ENCODE results near the gene MED4.

- no peak for TF ChIP-seq CTCF (IDR thresholded peaks at IDR 0.05 in 8 of 11, conservative IDR thresholded peaks at IDR 0.05 in 3 of 11)
- no peak for TF ChIP-seq POLR2AphosphoS5 (IDR thresholded peaks at IDR 0.05)
Measured at GRCh38 chr13:48116808-48117207, 21.9 kb upstream of the MED4 start.

All from spleen (tissue), 7 donors.